Measurements from ENCODE around the gene PLXDC1.

PLXDC1 gene

DNA sequence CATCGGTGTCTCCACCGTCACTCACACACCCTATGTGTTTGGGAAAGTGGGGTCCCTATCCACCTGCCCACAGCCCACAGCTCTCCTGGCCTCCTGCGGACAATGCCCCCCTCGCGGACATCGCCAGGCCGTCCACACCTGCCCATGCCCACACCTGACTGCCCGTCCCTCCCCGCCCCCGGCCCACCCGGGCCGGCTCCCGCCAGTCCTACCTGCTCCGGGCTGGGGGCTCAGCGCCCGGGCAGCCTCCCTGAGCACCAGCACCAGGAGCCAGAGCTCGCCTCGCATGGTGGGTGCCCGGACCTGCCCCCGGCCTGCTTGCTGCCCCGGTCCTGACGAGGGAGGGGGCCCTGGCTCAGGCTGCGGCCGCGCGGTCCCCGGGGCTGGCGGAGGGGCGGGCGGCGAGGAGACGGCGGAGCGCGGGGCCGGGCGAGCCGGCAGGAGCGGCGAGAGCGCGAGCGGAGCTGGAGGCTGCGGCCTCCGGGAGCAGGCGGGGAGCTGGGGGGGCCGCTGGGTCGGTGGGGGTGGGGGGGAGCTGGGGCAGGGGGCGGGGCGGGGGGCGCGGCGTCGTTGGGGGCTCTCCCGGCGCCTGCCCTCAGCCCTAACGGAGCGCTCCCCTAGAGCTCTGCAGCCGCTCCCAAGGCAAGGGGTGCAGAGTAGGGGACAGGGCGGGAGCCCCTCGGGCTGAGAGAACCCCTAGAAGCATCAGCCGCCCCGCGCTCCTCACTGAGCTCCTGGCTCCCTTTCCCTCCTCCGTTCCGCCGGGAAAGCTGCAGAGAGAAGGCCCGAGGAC lies at the start of gene PLXDC1:
TSS of gene PLXDC1 (minus strand) at position 488 of the 793 bp plus-strand sequence. CDS start at position 288, 200 bp downstream.
- in situ Hi-C loops (cut with HindIII; ENCODE audit: low sequenced_read_pairs) = no loop called here

DNA sequence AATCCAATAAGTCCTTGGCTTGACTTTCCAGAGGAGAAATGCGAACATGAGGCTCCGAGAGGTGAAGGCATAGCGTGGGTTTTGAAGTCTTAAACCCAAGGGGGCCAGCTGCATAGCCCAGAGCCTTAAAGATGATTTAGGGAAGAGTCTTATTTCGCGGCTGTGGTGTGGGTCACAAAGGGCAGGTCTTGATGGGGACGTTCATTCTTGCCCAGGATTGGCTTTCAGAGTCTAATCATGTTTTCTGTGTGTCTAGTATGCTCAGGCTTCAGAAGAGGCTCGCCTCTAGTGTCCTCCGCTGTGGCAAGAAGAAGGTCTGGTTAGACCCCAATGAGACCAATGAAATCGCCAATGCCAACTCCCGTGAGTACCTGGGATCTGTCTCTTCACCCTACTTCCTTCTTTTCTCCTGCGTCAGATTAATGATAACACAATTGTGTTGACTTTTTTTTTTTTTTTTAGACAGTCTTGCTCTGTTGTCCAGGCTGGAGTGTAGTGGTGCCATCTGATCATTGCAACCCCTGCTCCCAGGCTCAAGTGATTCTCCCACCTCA lies 49.6 kb upstream of the PLXDC1 start:
- in situ Hi-C loops (cut with HindIII; ENCODE audit: low sequenced_read_pairs) = no loop called here

DNA sequence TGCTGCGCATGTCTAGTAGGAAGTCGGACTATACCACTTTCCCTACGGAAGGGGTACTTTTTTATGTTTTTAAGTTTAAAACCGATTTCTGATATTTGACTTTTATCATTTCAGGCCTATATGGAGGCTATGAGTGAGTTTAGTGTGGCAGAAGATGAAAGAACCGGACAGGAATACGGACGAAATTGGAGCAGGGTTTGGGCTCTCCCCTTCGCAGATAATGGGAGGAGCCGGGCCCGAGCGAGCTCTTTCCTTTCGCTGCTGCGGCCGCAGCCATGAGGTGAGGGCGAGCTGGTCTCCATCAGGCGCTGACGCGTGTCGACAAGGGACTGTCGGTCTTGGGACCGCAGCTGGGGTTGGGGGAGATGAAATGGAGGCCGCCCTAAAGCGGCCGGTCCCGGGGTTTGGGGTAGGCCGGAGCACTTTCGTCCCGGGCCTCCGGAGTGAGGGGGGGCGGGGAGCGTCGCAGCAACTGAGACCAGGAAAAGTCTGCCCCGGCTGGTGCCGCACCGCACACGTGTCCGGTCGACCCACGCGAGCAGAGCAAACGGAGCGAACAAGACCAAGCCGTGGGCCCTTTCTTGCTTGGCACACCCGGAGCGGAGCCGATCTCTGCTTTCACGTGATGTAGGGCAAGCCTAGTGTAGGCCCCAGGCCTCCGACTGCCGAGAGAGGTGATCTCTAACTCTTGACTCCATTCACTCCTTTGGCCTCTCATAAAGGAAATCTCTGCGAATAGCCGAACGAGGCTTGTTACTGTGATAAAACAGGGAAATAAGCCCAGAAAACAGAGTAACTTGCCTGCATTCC lies 48.8 kb upstream of the PLXDC1 start, which contains the start of gene RPL19:
TSS of gene RPL19 (plus strand) at position 214 of the 810 bp plus-strand sequence. CDS start at position 276, 62 bp downstream.
- in situ Hi-C loops (cut with HindIII; ENCODE audit: low sequenced_read_pairs) = no loop called here

DNA sequence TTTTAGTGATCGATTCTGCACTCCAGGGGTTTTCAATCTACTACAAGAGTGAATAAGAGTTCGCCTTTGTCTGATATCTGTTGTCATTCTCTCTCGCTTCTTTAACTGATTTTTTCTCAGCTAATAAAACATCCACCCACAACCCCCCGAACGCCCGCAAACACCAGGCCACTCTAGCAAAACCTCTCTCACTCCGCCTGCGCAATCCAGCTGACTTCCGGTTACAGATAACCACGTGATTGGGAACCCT lies 48.3 kb upstream of the PLXDC1 start:
- in situ Hi-C loops (cut with HindIII; ENCODE audit: low sequenced_read_pairs) = loop anchor here (5.0 to 25.0 kb wide), 2 partner anchors 48 to 137 kb away; no protein-coding TSS in a partner anchor

DNA sequence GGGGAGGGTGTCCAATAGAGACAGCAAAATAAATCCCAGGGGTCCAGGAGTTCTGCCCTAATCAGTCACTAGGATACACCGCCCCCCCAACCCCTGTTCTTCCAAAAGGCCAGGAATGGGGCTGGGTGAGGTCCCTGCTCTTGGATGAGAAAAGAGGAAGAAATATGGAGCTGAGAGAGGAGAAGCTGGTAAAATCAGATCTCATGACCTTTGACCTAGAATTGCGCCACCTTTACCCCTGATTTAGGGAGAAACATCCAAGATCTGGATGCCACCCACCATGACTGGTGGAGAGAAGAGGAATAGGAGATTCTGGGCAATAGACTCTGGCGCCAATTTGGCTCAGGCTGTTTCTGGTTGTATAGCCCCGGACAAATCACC lies 46.7 kb upstream of the PLXDC1 start:
- in situ Hi-C loops (cut with HindIII; ENCODE audit: low sequenced_read_pairs) = loop anchor here (5.0 to 25.0 kb wide), 2 partner anchors 49 to 136 kb away; no protein-coding TSS in a partner anchor

DNA sequence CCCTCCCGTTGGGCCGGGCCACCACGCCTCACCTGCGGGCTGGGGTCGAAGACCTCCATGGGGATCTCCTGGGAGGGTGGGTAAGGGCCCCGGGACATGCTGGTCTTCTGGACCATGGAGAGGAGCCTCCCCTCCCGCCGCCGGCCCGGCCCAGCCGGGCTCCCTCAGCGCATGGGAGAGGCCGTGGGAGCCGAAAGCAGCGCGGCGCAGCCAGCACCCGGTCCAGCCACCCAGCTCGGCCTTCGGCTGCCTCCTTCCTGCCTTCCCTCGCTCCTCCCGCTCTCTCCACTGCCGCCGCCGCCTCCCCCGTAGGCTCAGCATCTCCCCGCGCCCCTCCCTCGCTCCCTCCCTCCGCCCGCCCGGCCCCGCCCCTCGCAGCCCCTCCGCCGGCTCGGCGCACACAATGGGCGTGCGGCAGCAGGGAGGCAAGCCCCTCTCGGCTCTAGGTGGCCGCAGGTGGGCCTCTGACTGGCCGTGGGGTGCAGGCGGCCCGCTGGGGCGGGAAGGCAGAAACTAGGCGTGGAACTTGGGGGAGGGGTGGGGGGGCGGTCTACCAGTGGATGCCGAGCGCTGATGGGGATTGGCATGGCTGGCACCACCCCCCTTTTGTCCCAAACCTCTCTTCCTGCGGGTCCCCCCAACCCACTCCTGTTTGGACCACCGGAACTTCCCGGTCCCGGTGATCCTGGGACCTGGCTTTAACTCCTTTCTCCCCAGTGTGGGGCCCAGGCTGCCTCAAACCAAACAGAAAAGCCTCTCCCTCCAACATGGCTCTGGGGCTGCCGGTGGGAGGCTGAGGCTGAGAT lies 46.1 kb upstream of the PLXDC1 start, which contains the start of gene CACNB1:
TSS of gene CACNB1 (minus strand) at position 290 of the 806 bp plus-strand sequence. CDS start at position 116, 174 bp downstream.
- in situ Hi-C loops (cut with HindIII; ENCODE audit: low sequenced_read_pairs) = loop anchor here (5.0 to 25.0 kb wide), 2 partner anchors 50 to 135 kb away; no protein-coding TSS in a partner anchor

DNA sequence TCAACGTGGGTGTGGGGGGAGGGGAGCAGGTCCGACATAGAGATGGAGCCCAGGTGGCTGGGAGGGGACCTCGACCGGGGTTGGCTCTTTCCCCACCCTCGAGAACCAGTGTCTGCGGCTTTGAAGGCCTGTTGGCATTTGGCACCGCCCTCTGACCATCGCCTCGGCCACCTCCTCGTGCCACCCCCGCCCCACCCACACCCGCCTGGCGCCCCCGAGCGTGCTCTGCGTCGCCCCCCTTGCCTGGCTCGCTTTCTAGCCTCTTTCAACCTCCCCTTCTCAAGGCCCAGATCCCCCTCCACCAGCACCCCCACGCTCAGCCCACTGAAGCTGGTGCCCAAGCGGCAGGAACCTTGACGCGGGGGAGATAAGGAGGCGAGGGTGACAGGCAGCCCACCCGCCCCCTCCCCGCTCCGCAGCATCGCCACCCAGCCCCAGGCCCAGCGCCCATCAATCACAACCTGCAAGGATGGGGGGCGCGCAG lies 45.4 kb upstream of the PLXDC1 start:
- in situ Hi-C loops (cut with HindIII; ENCODE audit: low sequenced_read_pairs) = loop anchor here (5.0 to 25.0 kb wide), 2 partner anchors 50 to 135 kb away; no protein-coding TSS in a partner anchor

DNA sequence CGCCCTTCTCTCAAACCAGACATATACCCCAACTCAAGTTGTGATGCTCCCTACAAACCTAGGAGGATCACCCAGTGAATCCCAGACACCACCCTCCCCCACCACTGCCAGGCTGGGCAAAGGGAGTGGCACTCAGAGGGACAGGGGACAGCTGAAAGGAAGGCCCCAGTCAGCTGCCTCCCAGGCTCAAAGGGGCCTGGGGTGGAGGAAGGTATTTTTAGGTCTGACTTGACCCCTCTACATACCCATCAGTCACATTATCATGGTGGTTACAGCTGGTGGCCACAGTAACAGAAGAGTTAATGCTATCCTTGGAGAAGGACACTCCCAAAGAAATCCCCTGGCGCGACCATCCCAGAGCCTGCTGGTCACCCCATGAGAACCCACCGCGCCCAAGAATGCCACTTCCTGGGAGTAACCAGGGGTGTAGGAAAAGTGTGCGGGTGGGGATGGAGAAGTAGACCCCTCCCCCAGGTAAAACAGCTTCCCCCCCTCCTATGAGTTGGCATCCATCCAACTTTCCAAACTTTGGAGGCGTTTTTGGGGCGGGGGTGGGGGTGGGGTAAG lies 44.9 kb upstream of the PLXDC1 start:
- in situ Hi-C loops (cut with HindIII; ENCODE audit: low sequenced_read_pairs) = loop anchor here (5.0 to 25.0 kb wide), 2 partner anchors 51 to 134 kb away; no protein-coding TSS in a partner anchor

DNA sequence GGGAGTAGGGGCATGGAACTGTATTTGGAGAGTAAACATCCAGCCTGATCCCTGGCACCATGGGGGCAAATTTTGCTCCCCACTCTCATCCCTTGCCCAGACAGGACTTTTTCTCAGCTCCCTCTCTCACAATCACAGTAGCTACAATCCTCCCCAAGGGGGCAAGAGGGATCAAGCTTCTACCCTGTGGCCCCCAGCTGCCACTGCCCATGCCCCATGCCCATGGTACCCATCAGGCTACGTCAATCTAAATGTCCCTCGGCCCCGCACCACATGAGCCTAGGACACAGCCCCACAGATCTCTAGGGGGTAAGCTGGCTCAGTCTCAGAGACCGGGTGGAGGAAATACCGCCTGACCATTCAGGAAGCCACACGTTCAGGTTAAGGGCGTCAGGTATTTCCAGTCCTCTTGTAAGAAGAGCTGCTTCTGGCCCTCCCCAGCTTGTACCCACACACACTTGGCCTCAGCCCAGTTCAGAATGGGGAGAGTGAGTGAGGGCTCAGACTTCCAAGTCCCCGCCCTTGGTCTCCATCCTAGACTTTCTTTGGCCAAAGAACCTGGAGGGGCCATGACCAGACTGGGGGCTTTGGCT lies 44.2 kb upstream of the PLXDC1 start:
- in situ Hi-C loops (cut with HindIII; ENCODE audit: low sequenced_read_pairs) = loop anchor here (5.0 to 25.0 kb wide), 2 partner anchors 52 to 133 kb away; no protein-coding TSS in a partner anchor

DNA sequence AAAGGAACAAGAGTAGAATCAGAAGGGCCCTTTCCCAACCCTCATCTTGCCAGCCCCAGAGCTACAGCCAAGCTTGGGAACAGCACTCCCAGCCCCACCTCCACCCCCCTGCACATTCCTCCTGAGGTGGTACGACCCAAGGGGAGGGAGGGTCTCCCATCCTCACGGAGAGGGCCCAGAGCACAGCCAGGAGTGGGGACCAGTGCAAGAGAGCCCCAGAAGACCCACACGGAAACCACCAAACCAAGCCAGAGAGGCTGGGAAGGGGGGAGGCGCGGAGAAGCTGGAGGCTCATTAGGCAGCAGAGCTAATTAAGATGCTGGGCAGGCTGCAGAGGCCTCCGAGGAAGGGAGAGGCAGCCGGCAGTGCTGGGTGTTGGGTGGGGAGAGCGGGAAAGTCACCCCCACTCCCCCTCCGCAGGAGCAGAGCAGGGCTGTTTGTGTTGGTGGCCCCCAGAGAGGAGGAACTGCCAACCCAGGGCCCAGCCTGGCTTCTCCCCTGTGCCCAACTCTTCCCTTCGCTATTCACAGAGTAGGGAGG lies 43.6 kb upstream of the PLXDC1 start:
- in situ Hi-C loops (cut with HindIII; ENCODE audit: low sequenced_read_pairs) = loop anchor here (5.0 to 25.0 kb wide), 2 partner anchors 52 to 133 kb away; no protein-coding TSS in a partner anchor

DNA sequence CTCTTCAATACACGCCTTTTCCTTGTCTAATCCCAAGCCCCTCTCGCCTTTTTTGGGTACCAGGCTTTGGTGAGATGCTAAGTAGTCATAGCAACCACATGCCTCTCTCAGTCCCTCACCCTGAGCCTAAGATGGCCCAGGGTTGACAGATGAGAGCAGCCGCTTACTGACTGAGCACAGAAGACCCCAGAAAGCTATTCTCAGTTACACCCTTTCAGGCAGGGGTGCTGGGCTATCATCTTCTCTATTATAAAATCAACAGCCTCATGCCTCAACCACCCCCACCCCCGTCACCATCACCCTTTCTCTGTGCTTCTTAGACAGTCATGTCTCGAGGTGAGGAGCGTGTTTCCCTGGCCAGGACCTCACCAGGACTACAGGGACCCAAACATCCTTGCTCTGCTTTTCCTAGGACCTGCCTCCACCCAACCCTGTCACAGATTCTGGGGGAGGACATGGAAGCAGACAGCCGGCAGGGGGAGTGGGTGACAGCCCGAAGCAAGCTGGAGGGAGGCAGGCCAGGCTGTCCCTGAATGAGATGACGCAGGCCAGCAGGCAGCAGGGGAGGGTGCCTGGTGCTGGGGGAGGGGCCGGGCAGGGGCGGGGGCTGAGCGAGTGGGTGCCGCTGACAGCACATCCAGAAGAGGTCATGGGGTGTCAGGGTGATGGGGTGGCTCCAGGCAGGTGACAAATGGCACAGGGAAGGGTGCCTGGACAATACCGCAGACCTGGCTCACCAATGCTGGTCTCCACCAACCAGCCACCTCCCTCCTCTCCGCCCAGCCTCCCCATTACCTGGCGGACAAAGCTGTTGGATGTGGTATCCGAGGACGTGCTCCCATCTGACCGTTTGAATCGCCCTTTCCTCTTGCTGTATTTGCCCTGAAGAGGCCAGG lies 42.9 kb upstream of the PLXDC1 start:
- in situ Hi-C loops (cut with HindIII; ENCODE audit: low sequenced_read_pairs) = loop anchor here (25.0 kb wide), 1 partner anchor 132 kb away; no protein-coding TSS in a partner anchor

DNA sequence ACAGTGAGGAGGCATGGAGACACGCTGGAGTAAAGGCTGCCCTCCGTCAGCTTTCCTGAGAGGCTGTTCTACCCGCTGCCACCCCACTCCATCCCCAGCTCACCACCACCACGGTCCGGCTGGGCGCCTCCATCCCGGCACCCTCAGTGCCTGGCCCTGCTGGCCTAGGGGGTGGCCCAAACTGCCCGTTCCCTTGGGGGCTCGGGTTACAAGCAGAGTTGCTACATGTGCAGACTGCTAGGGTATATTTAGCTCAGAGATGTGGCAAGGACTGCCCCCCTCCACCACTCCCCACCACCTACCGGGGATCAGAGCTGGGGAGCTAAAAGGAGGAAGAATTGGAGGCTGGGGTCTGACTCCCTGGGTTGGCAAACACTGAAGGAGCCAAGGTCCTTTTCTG lies 41.9 kb upstream of the PLXDC1 start:
- in situ Hi-C loops (cut with HindIII; ENCODE audit: low sequenced_read_pairs) = loop anchor here (25.0 kb wide), 1 partner anchor 131 kb away; no protein-coding TSS in a partner anchor

DNA sequence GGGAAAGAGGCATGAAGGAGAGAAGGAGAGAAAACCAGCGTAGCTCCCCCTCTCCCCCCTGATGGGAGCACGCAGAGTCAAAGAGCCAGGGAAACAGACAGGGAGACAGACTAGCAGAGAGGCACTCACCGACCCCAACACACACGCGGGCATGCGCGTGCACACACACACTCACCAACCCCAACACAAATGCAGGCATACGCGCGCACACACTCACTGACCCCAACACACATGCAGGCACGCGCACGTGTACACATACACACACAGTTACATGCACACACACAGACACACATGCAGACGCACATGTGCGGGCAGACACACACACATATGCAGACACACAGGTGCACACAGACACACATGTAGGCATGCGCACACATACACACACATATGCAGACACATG lies 41.5 kb upstream of the PLXDC1 start:
- in situ Hi-C loops (cut with HindIII; ENCODE audit: low sequenced_read_pairs) = loop anchor here (25.0 kb wide), 1 partner anchor 131 kb away; no protein-coding TSS in a partner anchor

DNA sequence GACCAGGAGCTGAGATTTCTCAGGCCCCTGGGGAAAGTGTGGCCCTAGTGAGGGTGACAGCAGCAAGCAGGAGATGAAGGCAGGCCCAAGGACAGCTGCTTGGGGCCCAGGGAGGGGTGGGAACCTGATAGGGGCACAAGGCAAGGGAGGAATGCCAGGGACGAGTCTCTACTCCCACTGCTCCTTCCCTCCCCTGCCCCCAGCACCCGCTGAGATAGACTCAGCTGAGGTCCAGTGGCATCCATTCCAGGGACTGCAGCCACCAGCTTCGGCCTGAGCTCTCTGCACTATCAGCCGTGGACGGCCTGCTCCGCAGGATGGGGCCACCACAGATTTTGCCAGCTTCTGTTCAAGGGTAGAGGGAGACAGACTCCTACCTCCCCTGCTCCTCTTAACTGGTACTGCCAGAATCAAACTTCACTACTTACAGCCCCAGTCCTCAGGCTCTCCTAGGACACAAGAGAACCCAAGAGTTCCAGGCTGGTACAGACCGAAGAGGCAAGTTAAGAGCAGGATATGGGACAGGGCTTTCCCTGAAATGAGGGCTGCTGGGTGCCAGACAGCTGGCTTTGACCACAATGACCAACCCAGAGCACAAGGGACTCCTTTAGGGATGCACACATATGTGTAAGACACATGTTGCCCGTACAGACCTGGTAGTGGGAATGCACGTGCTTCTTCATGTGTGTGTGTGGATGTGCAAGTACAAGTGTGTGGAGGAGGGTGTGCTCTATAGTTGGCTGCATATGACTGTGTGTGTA lies 40.5 kb upstream of the PLXDC1 start:
- in situ Hi-C loops (cut with HindIII; ENCODE audit: low sequenced_read_pairs) = loop anchor here (25.0 kb wide), 1 partner anchor 130 kb away; no protein-coding TSS in a partner anchor

DNA sequence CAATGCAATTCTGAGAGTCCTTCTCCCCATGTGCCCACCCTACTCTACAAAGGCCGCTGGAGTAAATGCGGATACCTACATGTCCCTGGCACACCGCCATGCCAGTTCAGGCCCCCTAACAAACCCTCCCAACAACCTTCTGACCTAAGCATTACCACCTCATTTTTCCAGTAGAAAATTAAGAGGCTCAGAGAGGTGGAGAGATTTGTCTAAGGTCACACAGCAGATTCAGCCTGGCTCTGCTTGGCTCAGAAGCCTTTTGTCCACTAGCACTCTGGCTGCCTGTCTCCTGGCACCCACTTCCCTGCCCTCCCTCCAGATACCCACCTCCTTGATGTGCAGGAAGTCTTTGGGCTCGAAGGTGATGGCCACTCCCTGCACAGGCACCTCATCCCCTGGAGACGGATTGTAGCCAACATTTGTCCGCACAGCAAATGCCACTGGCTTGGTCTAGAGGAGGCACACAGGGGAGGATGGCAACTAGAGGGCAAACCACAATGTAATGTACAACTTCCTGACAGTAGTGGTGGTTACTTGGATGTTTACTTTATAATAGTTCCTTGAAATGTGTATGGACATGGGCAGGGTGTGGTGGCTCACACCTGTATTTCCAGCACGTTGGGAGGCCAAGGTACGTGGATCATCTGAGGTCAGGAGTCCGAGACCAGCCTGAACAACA lies 35.9 kb upstream of the PLXDC1 start:
- in situ Hi-C loops (cut with HindIII; ENCODE audit: low sequenced_read_pairs) = loop anchor here (25.0 kb wide), 1 partner anchor 125 kb away; no protein-coding TSS in a partner anchor

DNA sequence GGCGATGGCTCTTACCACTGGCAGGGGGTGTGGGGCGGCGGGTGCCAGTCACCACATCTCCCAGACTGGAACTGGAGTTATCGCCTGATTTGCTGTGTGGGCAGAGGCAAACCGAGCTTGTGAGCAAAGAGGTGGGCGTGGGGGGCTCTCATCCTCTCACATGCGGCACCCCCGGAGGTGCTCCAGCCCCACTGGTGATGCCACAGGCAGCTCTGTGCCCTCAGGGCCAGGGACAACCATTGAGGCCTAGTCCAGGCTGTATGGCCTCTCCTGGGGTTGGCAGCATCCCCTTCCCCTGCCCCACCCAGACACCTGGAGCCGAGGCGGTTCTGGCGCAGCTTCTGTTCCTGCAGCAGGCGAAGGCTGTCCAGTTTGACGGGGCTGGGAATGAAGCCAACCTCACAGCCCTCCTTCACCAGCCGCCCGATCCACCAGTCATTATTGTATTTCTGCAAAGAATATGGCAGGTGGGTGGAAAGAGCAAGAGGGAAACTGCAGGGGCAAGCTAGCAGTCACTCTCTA lies 35.1 kb upstream of the PLXDC1 start:
- in situ Hi-C loops (cut with HindIII; ENCODE audit: low sequenced_read_pairs) = loop anchor here (25.0 kb wide), 1 partner anchor 124 kb away; no protein-coding TSS in a partner anchor
